Activated gamma-delta T cell treated with anti-CD3 and anti-CD28 coated beads, Interleukin-2, amount 50 U/mL, for 16 hours (primary cell): Measurements from ENCODE around the gene DIO3.

ENCODE experiments used
- DNase-seq: peaks from one replicate; pipeline ENCODE4 v3.0.0-alpha.2; 2020; ENCODE audit warnings: low read depth

Gene DIO3

DNA sequence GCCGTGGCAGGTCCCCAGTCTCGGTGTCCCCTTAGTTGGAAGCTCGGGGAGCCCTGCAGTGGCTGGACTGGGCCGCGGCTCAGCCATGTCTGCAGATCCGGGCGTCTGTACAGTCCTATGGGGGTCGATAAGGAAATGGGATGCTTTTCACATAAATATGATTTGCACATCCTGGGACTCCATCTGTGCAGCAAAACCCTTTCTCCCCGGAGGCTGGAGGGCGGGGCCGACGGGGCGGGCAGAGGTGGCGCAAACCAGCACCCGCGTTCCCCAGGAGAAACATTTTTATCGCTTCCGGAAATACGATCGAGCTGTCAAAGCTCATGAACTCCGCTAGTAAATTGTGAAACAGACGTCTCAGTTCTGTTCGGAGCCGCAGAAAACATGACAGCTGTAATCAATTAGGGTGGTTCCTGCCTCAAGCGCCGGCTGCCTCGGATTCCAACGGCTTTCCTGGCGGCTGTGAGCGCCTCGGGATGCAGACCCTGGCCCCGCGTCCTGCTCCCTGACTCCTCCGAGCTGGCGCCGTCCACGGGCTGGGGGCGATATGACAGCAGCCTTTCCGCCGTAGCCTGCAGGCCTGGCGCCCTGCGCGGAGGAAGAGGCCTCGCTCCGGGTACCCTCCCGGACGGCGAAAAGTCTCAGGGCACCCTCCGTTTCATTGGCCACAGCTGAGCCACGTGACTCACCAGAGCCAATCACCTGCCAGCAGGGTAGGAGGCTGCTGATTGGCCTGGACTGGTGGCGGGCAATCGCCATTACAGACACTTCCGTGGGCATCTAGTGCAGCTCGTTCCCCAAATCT lies 23.0 kb downstream of the DIO3 start:
- DNase-seq: no peak

DNA sequence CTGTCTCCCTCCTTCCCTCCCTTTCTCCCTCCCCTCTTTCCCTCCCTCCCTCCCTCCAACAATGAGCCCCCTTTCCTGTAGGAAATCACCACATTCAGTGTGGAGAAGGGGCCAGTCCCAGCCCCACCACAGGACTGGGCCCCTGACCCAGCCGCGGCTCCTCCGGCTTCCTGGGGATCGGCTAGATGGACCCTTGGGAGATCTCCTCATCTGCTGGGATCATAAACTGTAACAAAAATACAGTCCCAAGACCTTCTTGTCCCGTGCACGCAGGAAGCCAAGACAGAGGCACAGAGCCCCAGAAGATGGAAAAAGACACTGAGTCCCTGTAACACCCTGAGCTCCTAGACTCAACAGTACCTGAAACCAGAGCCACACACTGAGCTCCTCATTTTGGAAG lies 23.9 kb downstream of the DIO3 start:
- no peak for DNase-seq

DNA sequence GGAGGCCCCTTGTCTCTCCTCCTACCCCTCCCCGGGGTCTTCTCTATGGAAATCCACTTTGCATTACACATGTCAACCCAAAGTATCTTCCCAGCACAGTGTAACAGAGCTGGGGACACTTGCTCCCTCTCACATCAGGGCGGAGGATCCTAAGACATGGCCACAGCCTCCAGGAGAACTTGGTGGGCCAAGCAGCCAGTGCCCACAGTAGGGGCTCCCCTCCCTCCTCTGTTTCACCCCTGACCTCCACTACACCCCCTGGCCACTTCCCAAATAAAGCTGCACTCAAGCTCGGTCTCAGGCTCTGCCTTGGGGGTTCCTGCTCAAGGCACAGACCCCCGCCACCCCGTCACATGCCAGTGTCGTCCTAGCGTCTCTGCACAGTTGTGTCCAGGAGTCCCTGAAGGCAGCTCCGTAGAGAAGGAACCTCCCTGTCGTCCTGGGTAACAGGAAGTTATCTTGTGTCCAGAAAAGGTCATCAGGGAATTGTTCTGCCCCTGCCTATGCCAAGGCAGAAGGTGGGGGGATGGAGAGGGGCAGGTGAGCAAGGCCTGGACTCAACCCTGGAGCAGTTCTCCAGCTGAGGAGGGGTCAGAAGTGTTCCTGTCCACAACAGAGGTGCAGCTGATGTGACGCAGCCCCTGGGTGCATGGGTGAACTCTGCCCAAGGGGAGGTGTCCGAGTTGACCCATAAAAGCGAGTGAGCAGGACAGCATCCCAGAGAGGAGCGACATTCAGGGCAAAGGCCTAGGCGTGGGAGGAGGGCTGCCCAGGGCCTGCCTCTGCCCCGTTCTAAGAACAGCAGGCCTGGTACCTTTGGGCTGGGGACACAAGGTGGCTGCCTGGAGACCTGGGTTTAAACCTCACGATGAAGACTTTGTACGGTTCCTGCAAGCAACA lies 25.5 kb downstream of the DIO3 start:
- no peak for DNase-seq

DNA sequence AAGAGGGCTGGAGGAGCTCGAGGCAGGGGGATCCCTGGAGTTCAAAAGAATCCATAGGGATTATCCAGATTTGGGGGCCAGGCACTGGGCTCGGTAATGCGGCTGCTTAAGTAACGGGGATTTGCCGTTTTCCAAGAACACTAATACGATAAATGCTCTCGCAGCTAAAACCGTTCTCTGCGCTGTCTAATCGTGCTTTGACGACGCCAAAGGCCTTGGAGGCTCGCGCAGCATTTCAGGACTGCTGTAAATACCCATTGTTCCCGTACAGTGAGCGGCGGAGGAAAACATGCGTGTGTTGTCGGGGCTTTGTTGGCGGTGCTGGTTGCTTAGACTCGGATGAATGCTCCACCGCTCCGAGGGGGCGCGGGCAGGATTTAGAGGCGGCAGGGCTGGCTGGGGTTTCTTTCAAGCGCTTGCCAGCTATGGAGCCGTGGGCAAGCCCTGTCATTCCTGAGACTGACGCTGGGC lies 26.2 kb downstream of the DIO3 start:
- no peak for DNase-seq

DNA sequence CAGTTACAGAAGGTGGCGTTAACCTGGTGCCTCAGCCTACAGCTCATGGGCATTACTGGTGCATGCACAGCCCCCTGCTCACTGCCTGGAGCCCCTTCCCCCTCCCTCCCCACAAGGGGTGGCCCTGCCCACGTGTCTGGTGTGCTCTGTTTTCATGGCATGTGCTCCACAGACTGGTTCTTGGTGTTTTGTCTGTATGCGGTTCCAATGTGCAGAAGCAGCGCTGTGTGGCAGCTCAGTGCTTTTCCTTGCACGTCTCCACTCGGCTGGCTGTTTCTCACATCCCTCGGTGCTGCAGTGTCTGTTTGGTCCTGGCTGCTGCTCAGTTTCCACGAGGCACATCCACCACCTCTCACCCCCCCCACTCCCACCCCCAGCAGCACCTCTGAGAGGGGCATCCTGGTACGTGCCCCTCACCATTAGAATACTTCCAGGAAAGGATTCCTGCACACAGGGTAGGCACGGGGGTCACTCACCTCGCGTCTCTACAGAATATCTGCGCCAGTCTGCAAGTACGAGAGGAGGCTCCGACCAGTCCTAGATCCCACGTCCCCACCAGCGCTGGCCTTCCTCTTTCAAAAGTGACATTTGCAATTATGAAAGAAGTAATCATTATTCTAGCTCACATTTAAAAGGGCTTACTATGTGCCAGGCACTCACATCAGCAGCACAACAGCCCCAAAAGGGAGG lies 27.1 kb downstream of the DIO3 start:
- DNase-seq: no peak

DNA sequence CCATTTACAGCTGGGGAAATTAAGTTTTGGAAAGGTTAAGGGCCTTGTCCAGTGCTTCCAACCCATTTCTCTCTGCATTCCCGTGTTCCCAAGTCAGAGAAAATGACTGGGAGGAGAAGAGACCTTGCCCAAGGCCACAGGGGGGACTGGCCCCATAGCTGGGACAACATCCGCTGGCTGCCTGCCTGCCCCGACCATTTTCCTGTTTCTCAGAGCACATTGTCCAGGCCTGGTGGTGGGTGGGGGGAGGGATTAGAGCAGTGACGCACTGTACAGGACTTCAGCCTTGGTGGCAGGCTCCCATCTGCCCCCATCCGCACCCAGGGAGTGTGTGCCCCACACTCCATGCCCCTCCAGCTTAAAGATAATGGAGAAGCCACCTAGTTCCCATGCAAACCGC lies 27.7 kb downstream of the DIO3 start:
- no peak for DNase-seq

DNA sequence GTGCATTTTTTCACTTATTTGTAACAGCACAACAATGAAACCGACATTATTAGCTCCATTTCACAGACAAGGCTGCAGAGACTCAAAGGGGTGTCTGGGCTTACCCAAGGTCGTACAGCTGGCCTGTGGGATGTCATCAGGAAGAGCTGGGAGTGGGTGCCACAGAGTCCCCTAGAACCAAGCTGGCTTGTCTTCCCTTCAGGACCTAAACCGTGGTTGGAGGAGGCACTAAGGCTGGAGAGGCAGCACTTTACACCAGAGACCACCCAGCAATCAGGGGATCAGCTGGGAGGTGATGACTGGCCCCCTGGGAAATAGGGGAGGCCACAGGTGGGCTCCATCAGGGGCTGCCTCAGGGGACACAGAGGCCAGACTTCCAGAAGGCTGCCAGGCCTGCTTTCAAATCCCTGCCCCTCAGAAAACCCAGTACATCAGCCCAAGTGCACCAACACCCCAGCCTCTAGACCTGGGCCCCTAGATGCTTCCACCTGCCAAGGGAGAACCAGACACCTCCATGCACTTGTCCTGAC lies 28.3 kb downstream of the DIO3 start:
- DNase-seq: no peak

DNA sequence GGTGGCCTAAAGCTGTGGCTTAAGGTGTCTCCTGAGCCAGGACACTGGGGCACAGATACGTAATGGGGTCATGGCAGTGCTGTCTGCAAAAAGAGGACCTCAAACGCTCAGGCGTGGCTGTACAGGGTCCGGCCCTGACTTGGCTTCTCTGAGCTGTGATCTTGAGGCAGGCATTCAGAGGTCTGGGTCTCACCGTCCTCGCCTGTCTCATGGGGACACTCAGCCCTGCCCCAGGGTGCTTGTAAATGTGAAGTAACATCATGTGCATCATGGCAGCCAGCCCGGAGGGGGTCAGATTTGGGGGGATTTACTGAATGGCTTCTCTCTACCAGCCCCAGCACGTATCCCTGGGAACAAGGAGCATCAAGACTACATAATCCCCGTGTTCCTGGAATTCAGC lies 28.8 kb downstream of the DIO3 start:
- DNase-seq: no peak

DNA sequence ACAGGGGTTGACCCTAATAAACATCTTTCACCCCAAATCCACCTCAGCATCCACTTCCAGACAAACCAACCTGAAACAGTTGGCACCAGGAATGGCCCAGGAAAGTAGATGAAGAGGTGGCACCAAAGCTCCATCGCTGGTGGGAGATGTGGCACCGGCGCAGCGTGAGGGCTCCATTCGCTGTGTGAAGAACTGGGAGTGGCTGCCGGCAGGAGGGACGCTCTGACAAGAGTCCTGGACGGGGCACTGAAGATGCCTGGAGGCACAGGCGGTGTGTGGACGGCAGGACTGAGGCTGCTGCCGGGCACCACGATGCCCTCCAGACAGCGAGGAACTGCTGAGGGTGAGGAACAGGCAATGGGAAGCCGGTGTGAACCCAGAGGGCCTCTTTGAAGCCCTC lies 29.3 kb downstream of the DIO3 start:
- DNase-seq: no peak

DNA sequence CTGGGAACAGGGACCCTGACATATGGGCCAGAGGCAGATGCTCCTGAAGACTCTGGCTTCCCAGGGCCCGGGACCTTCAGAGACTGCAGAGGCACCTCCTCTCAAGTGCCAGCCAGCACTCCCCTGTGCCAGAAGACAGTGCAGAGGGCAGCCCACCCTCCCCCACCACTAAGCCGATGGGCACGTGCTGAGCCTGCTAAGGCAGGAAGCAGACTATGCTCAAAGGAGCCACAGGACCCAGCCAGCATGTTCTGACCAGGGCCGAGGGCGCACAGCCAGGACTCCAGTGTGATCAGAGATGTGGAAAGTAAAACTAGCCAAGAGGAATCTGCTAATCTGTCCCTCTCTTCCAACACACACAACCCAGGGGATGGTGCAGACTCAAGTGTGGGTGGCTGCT lies 29.8 kb downstream of the DIO3 start:
- no peak for DNase-seq

DNA sequence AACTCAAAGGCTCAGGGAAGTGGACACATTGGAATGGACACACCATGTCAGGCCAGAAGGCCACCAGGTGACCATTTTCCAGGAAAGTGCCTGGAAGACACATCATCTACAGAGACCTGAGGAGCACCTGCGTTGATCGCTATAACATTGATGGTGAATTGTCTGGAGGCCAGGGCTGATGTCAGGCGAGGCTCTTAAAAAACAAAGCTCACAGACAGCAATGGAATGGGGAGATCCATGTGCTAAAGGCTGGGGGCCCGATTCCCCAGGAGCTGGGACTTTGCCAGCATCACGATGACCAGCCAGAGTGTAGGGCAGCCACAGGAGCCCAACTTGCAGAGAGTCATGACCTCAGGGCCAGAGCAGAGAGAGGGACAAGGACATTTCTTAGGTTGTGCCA lies 30.3 kb downstream of the DIO3 start:
- DNase-seq: no peak

DNA sequence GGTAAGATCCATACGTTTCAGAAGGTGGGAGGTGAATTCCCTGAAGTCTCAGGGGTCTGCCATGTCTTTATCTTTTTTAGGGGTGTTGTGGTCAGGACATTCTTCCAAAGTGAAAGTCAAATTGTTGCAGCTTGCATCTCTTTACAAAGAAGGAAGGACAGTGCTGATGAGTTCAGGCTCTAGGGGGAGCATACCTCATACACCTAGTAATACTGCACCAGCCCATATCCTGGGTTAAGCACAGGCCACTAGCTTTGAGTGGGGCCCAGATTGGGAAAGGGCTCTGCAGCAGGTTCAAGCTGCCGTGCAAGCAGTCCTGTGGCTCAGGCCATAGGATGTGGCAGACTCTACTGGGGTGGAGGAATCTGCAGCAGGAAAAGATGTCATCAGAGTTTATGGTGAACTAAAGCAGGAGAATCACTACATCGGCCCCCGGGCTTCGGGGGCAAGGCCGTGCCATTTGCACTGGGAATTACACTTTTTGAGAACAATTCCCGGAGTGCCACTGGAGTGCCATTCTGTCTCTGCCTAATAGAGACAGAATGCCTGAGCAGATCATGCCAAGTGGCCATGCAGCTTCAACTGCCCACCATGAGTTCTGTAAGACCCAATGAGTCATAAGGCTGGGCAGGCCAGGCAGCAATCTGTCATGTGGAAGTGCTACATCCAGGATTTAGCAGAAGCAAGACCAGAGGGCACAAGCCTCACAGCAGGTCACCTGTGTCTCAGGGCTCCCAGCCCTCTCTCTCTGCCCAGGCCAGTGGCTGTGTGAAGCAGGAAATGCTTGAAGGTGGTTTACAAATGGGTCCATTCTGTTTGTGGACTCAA lies 32.3 kb downstream of the DIO3 start:
- no peak for DNase-seq

DNA sequence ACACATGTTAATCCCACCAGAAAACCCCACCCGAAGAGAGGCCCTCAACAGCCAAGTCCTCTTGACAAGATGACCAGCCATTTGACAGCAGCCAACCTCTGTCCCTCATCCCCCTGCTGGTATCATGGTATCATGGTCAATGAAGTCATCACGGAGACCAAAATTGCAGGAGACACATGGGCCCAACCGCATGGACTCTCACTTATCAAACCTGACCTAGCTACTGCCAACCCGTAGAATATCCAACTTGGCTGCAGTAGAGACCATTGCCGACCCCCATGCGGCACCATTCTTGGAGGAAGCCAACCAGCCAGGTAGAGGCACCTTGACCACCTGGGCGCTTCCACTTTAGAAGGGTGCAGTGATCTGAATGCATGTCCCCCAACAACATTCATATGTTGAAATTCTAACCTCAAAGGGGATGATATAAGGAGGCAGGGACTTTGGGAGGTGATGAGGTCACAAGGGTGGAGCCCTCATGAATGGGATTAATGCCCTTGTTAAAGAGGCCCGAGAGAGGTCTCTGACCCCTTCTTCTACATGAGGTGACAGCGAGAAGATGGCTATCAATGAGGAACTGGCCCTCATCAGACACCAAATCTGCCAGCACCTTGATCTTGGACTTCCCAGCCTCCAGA lies 33.3 kb downstream of the DIO3 start:
- no peak for DNase-seq

DNA sequence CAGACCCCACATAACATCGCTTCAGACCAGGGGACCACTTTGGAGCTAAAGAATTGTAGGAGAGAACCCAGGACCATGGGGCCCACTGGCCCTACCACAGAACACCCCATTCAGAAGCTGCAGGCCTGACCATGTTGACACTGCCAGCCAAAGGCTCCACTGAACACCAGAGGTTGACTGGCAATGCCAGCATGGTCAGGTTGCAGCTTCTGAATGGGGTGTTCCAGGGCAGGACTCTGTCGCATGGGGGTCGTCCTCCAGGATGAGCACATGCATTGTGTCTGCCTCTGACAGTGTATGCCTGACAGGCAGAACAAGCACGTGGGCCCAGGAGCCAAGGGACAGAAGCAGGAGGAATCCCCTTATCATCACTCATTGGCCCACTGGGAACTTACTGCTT lies 34.1 kb downstream of the DIO3 start:
- DNase-seq: no peak

DNA sequence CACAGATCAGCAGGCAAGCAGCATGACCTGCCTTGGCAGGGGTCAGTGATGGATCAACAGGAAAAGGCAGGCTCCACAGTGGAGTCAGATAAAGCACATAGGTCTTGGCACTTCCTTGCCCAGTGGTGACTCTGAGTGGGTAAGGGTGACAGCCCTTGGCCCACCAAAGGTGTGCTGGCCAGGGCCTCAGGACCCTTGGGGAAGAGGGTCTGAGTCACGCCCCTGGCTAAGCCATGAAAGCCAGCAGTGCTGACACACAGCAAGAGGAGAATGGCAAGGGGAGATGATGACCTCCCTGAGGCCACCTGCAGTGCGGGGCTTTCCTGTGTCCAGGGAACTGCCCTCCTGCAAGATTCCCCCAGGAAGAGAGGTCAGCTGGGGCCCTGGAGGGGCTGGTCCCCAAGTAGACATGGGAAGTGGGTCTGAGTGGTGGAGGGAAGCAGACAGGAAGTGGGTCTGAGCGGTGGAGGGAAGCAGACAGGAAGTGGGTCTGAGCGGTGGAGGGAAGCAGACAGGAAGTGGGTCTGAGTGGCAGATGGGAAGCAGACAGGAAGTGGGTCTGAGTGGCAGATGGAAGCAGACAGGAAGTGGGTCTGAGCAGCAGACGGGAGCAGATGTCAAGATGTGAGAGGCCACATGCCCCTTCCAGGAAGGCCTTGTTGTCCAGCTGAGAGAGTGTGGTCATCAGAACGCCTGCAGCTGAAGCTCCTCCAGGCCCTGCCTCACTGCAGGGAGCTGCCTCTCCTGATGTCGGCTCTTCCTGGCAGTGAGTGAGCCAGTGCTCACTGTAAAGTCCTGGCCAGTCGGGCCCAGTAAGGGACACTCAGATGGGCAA lies 34.8 kb downstream of the DIO3 start:
- peak; percentile 19 for DNase-seq

DNA sequence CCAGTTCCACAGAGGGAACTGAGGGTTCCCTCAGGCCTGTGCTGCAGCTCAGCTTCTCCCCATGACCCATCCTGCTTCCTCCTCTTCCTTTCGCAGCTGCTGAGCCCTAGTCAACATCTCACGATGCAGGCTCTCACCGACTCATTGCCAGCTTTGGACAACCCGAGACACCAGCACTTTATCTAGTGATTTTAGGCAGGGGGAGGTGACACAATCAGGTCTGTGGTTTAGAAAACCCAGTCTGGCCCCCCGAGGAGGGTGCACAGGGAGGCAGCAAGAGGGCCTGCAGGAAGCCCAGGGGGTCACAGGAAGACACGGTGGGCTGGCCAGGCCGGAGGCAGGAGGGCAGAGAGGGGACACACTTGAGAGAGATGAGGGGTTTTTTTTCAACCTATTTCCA lies 35.4 kb downstream of the DIO3 start:
- no peak for DNase-seq

DNA sequence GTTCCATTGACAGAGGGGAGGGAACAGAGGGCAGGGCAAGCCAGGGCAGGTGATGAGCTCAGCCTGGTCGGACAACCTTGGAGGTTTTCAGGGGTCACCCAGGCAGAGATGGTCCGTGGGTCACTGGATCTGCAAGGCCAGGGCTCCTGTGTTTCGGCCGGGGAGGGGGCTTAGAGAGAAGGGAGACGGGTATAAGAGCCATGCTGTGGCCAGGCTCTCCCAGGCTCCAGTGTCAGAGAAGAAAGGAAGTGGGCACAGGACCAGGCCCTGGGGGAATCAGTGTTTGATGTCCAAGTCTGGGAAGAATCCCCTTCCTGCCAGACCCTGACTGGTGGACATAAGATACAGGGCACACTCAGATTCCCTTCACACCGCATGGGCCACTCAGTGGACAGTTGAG lies 36.9 kb downstream of the DIO3 start:
- DNase-seq: no peak

DNA sequence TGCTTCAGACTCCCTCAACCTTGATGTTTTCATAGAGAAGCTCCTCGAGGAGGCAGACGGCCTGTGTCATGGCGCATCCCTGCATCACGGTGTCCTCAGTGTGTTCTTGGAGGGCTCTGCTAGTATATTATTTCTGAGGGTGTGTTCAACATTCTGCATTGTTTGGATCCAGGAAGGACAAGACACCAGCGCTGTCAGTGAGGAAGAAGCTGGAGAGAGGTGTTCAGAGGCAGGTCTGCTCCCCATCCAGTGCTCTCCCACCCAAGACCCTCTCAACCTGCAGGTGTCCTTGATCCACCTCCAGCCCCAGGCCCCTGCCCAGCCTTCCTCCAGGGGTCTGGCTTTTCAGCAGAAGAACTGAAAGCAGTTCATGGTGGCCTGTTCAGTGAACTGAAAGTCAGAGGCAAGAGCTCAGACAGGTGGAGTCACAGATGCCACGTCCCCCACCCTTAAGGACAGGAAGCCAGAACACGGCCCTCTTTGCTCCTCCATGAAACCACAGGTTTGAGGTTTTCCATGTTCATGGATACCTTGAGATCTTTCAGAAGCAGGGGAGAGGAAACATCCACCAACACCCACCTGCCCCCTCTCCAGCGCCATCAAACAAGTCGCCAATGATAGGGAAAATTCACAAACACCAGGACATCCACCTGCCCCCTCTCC lies 37.4 kb downstream of the DIO3 start:
- DNase-seq: no peak

DNA sequence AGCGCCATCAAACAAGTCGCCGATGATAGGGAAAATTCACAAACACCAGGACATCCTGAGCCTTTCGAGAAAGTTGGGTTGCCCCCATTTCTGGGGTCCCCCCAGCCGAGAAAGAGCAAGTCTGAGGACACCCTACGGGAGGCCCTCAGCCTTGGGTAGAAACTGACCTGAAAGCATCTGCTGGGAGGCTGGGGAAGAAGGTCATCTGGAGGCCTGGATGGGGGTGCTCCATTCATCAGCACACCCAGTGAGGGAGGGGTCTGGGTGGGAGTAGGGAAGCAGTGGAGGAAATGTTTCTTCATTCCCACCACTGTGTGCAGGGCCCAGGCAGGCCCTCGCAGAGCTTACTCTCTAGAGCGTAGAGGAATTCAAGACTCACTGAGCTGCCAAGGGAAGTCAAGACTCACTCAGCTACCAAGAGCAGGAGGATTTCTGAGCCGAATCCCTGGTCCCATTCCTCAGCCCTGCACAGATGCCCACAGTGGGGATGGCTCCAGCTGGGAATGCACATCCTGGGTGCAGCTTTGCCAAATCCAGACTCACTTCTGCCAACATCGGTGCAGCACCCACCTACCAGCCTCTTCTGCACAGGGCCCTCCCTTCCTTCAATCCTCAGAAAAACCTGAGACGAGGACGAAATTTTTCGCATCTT lies 38.1 kb downstream of the DIO3 start:
- no peak for DNase-seq
